Retinal pigment epithelial cell (primary cell): Measurements from ENCODE around the gene PHACTR3.

Source experiments
- DNase-seq: peaks from one replicate; pipeline ENCODE4 v3.0.0-alpha.2; 2010; ENCODE audit warnings: low read depth
- H3K4me3 ChIP-seq: 2 replicates; pipeline ENCODE4 v1.5.1; 2011; ENCODE audit warnings: mild to moderate bottlenecking, low read length, control low read depth, moderate library complexity
- TF ChIP-seq, protein P1 (sequence below): conservative IDR thresholded peaks from 2 replicates; pipeline ENCODE4 v1.5.1; 2011; ENCODE audit warnings: low read depth, low read length, control low read depth, inconsistent platforms

PHACTR3 gene

GRCh38 chr20:59561614-59562277 is 42.6 kb upstream of the PHACTR3 start:
- DNase-seq, result no peak
- TF ChIP-seq, protein P1, sequence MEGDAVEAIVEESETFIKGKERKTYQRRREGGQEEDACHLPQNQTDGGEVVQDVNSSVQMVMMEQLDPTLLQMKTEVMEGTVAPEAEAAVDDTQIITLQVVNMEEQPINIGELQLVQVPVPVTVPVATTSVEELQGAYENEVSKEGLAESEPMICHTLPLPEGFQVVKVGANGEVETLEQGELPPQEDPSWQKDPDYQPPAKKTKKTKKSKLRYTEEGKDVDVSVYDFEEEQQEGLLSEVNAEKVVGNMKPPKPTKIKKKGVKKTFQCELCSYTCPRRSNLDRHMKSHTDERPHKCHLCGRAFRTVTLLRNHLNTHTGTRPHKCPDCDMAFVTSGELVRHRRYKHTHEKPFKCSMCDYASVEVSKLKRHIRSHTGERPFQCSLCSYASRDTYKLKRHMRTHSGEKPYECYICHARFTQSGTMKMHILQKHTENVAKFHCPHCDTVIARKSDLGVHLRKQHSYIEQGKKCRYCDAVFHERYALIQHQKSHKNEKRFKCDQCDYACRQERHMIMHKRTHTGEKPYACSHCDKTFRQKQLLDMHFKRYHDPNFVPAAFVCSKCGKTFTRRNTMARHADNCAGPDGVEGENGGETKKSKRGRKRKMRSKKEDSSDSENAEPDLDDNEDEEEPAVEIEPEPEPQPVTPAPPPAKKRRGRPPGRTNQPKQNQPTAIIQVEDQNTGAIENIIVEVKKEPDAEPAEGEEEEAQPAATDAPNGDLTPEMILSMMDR, result no peak
- H3K4me3 ChIP-seq, result no peak overlapping the region

DNA sequence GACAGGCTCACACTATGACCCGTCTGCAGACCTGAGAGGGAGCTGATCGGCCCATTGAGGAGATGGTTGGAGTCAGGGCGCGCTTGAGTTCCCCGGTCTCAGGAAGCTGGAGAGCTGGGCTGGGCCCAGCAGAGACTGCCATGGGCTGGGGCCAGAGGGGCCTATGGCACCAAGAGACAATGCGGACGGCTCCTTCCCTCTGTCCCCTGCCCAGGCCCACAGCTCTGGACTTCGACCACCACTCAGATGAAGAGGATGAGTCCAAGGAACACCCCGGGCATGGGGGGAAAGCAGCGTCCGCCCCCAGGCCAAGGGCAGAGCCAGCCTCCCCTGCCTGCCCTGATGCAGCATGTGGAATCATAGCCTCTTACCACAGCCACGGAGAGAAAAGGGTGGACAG is 40.2 kb upstream of the PHACTR3 start:
- TF ChIP-seq, protein P1, result no peak
- DNase-seq, result no peak
- H3K4me3 ChIP-seq, result no peak overlapping the region

DNA sequence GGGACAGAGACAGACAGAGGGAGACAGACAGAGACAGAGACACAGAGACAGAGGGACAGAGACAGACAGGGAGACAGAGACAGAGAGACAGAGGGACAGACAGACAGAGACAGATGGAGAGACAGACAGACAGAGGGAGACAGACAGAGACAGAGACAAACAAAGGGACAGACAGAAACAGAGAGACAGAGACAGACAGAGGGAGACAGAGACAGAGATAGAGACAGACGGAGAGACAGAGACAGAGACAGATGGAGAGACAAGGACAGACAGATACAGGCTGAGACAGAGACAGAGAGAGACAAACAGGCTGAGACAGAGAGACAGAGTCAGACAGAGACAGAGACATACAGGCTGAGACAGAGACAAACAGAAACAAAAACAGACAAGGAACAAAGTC is 39.4 kb upstream of the PHACTR3 start:
- TF ChIP-seq, protein P1, result no peak
- no peak for DNase-seq
- H3K4me3 ChIP-seq, result no peak overlapping the region

DNA sequence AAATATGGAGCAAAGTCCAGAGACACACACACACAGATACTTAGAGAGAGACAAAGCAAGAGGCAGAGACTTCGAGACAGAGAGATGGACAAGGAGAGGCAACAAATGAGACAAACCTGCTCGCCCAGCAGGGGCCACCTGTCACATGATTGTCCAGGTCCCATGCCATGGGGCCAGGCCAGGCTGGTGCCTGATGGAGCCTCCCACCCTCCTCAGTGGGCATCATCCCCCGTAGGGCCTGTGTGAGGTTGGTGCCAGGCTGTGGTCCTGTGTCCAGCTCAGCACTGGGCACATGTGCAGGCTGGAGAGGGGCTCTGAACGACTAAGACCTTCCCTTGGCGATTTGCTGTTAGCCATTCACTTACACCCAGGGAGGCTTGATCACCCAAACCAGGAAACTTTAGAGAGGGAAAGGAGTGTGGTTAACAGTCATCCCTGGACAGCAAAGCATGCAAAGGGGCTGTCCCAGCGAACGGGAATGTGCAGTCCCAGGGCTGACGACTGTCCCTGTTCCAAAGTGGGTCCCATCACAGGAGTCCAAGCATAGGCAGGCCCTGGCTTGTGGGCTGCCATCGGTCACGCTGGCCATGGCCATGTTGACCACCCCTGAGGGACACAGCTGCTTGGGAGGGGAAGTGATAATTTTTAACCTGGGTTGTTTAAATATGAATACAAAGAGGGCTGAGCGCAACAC is 38.4 kb upstream of the PHACTR3 start:
- TF ChIP-seq, protein P1, result no peak
- H3K4me3 ChIP-seq, result no peak overlapping the region

GRCh38 chr20:59566631-59567524 is 37.5 kb upstream of the PHACTR3 start:
- DNase-seq, result no peak
- TF ChIP-seq, protein P1, result no peak

More for the DNA sequence above, 38.4 kb upstream of the PHACTR3 start:
- DNase-seq, result no peak

DNA sequence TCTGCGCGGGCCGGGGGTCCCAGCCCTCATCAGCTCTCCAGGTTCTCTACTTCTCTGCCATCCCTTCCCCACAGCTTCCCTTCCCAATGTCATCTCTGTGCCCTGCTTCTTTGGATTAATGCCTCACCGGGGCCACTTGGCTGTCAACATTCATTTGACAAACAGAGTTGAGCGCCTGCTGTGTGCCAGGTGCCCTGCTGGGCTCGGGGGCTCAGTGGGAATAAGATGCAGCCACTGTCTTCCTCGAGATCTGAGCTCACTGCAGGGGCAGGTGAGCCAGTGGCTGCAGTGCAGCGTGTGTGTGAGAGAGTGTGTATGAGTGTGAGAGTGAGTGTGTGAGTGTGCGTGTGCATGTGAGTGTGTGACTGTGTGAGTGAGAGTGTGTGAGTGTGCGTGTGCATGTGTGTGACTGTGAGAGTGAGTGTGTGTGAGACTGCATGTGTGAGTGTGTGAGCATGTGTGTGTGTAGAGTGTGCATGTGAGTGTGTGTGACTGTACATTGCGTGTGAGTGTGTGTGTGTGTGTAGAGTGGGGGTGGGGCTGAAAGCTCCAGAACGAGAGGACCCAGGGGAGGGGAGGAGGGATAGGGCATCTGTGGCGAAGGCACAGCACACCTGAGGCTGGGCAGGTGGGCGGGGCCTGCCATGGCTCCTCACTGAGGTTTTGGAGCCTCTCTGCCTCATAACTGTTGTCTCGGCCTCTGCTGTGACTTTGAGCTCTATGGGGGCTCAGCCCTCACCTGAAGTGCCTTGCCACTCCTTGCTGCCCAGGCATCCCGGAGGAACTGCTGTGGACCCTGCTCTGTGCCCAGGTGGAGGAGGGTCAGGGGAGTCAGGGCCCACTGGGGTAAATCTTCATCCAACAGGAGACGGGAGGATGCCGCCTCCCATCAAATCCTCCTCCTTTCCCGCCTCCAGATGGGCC is 36.5 kb upstream of the PHACTR3 start:
- TF ChIP-seq, protein P1, result no peak
- no peak for DNase-seq
- H3K4me3 ChIP-seq, result no peak overlapping the region

More at GRCh38 chr20:59566631-59567524, 37.5 kb upstream of the PHACTR3 start:
- no peak overlapping the region for H3K4me3 ChIP-seq
